GM19023 (cell line): ENCODE measurements around the gene USP33.
A peak's percentile ranks its signal among the peaks of the same experiment; 100 is the strongest.
"Not testable (repeated sequence)": the region's sequence is repeated elsewhere in the genome, so short reads cannot be mapped to it uniquely, and the experiment has no call there.

Source experiments
- ATAC-seq: cut with Tn5 transposase; IDR thresholded peaks from one replicate; pipeline ENCODE4 v1.9.1; 2021; ENCODE audit warnings: mild to moderate bottlenecking, moderate library complexity; ENCODE audit not compliant: unreplicated experiment

The USP33 gene

GRCh38 chr1:77673716-77674355, 85.8 kb downstream of the USP33 start:
- no peak for ATAC-seq

- ATAC-seq, result no peak
These were observed 86.6 kb downstream of the USP33 start for GRCh38 chr1:77673030-77673429.

DNA sequence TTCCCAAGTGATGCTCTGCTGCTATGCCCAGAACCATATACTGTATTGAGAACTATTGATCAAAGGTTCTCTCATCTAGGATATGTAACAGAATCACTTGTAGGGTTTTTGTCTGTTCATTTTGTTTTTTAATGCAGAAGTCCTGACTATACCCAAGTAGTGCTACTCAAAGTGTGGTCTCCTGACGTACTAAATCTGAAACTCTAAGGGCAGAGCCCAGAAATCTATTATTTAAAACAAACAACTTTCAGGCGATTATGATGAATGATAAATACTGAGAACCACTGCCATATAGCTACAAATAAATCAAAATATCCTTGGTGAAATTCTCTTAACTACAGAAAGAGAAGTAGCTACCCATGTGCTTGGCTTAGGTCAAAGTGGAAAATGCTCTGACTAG, 87.3 kb downstream of the USP33 start:
- ATAC-seq, result no peak

- no peak for ATAC-seq
These were observed 87.8 kb downstream of the USP33 start for GRCh38 chr1:77671836-77672235.

DNA sequence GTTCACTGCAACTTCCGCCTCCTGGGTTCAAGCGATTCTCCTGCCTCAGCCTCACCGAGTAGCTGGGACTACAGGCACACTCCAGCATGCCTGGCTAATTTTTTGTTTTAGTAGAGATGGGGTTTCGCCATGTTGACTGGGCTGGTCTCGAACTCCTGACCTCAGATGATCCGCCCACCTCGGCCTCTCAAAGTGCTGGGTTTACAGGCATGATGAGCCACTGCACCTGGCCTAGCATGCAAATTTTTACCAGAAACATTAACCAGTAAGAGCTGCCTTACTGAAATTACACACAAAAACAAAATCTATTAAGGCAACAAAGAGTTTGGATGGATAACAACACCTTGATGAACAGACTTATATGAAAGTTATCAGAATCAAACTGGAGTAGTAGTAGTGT, 89.3 kb downstream of the USP33 start:
- ATAC-seq, result no peak

- no peak for ATAC-seq
These were observed 90.7 kb downstream of the USP33 start for GRCh38 chr1:77668924-77669449.

DNA sequence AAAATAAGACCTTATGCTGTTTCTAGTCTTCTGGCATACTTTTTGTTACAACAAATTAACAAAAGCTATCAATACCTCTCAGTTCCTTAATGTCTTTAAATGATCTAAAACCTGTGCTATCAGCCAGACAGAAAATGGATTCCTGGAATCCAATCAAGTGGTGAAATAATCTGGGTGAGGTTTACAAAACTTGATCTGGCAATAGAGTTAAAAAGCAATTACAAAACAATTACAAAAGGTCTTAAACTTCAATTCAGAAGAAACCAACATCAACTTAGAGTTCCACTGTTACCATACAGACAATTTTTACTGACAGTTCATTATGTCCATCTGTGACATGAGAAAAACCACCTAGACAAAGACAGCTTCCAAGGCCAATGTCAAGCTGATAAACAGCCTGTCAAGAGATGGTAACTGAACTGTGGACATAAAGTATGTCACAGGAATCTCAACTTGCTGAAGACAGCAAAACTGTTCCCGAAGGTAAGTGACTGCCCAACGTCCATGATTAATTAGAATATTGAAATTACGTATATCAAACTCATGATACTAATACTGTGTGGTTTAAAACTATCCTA, 94.6 kb downstream of the USP33 start:
- no peak for ATAC-seq

DNA sequence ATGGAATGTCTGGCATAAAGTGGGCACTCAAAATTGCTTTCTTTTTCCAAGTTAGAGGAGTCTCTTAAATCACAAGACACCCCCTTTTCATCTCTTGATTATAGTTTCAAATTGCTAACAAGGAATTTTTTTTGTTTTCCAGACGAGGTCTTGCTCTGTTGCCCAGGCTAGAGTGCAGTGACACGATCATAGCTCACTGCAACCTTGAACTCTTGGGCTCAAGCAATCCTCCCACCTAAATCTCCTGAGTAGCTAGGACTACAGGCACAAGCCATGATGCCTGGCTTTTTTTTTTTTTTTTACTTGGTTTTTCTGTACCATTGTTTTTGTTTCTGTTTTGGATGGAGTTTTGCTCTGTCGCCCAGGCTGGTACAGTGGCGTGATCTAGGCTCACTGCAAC, 98.0 kb downstream of the USP33 start:
- no peak for ATAC-seq

DNA sequence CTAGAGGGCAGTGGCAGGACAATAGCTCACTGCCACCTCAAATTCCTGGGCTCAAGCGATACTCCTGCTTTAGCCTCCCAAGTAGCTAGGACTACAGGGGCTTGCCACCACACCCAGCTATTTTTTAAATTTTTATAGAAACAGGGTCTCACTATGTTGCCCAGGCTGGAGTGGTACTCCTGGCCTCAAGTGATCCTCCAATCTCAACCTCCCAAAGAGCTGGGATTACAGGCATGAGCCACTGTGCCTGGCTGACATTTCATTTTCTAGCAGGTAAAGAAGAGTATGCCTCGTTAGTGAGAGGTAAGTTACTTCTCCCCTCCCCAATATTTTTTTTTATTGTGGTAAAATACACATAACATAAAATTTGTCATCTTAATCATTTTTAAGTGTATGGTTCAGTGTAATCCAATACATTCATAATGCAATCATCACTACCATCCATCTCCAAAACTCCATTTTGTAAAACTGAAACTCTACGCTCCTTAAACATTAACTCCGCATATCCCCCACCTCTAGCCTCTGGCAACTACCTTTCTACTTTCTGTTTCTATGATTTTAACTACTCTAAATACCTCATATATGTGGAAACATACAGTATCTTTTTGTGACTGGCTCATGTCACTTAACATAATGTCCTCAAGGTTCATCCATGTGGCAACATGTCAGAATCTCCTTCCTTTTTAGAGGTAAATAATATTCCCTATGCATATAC, 99.6 kb downstream of the USP33 start:
- ATAC-seq, result no peak

GRCh38 chr1:77658271-77658670, 101.4 kb downstream of the USP33 start:
- ATAC-seq, result no peak

GRCh38 chr1:77655431-77655974, 104.1 kb downstream of the USP33 start:
- peak; percentile 51 for ATAC-seq

DNA sequence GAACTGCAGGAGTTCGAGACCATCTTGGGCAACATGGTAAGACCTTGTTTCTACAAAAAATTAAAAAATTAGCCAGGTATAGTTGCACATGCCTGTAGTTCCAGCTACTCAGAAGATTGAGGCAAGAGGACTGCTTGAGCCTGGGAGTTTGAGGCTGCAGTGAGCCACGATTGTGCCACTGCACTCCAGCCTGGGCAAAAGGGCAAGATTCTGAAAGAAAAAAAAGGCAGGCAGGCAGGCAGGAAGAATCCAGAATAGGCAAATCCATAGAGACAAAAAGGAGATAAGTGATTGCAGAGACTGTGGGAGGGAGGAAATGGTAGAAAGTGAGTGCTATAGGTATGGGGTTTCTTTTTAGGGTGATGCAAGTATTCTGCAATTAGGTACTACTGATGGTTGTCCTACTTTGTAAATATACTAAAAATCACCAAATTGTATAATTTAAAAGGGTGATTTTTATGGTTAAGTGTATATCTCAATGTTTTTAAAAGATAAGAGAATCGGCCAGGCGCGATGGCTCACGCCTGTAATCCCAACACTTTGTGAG, 106.6 kb downstream of the USP33 start:
- no peak for ATAC-seq

DNA sequence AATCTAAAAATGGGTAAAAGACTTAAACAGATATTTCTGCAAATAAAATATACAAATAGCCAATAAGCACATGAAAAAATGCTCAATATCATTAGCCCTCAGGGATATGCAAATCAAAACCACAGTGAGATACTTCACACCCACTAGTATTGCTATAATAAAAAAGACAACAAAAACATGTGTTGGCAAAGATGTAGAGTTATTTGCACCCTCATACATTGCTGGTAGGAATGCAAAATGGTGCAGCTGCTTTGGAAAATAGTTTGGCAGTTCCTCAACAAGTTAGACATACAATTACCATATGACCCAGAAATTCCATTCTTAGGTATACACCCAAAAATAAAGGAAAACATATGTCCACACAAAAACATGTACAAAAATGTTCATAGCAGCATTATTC, 107.4 kb downstream of the USP33 start:
- no peak for ATAC-seq

GRCh38 chr1:77649127-77649526, 110.5 kb downstream of the USP33 start:
- ATAC-seq, result no peak

DNA sequence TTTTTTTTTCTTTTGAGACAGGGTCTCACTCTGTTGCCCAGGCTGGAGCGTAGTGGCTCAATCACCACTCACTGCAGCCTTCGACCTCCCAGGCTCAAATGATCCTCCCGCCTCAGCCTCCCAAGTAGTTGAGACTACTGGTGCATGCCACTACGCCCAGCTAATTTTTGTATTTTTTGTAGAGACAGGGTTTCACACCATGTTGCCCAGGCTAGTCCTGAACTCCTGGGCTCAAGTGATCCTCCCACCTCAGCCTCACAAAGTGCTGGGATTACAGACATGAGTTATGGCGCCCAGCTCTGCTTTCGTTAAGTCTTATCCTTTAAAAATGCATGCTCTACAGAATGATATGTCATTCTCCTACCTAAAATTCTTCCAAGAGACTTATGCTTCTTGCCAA, 113.4 kb downstream of the USP33 start:
- not testable (repeated sequence) for ATAC-seq
